Measurements from ENCODE around the gene DNAH6. TPM values are rescaled to one million over a fixed set of nuclear protein-coding genes. Genes with fewer than 3 reads are reported as not detected.

DNAH6 gene
- polyA plus RNA-seq, 1 donor (not counting 4 experiments of a cell fraction or from before 2014, with no cell fraction given) = 0.05 TPM

DNA sequence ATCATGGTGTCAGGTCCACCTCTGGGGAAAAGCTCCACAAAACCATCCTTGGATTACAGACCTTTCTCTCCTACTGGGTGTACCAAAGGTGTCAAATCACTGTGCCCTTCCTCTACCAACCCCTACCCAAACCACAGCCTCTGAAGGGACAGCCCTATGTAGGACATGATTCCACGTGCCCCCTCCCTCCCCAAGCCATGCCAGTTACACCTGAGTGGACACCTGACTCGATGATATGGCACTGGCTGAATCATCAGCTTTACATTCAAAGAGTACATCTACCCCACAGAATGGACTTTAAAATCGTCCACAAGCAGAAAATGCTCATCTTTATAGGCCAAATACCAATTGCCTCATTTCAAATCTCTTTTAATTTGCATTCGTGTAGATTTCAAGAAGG lies 338.6 kb downstream of the DNAH6 start:
- dilution Hi-C loops (cut with MboI; ENCODE audit: extremely low pct_ligation_motif_present, low sequenced_read_pairs) = no loop called here
- Histone ChIP-seq H3K4me3 (ENCODE audit: control insufficient read depth in 2 of 3, extremely low read depth in 1 of 3, insufficient read depth in 2 of 3, low read depth in 1 of 3, low read length in 3 of 3) (no peak overlapping the region), H3K27me3 (ENCODE audit: control insufficient read depth, extremely low read depth, insufficient read depth, low read length) (peaks cover 11% of the 10 kb centered on the region), H3K4me1 (ENCODE audit: control insufficient read depth, extremely low read depth, insufficient read depth, low read length) (no peaks in the 10 kb centered on the region), H3K79me2 (ENCODE audit: control insufficient read depth, insufficient read depth, low read length) (no peaks in the 10 kb centered on the region), H3K9ac (ENCODE audit: control insufficient read depth, extremely low read depth, insufficient read depth, low read length) (no peak overlapping the region), H2AFZ (ENCODE audit: control insufficient read depth, low read length) (no peak overlapping the region), H3K4me2 (ENCODE audit: control insufficient read depth, extremely low read depth, insufficient read depth, low read depth, low read length) (no peak overlapping the region), H4K20me1 (ENCODE audit: control insufficient read depth, extremely low read depth, insufficient read depth, low read length) (no peaks in the 10 kb centered on the region), H3K27ac (ENCODE audit: control insufficient read depth, insufficient read depth, low read length) (no peak overlapping the region), H3K9me1 (ENCODE audit: control insufficient read depth, extremely low read depth, insufficient read depth, low read length) (no peaks in the 10 kb centered on the region), H3K36me3 (ENCODE audit: control insufficient read depth in 2 of 2, extremely low read depth in 1 of 2, insufficient read depth in 2 of 2, low read length in 2 of 2) (no peaks in the 10 kb centered on the region), H3K9me3 (ENCODE audit: control insufficient read depth, low read depth, low read length) (no peaks in the 10 kb centered on the region)
- TF ChIP-seq EZH2 (IDR thresholded peaks at IDR 0.05; ENCODE audit: low read length) (no peak), CTCF (optimal IDR thresholded peaks at IDR 0.05 in 1 of 3, IDR thresholded peaks at IDR 0.05 in 1 of 3, conservative IDR thresholded peaks at IDR 0.05 in 1 of 3; ENCODE audit: extremely low read depth in 1 of 3, insufficient read depth in 2 of 3, low read length in 3 of 3) (no peak)
- FAIRE-seq = no peak
- DNase-seq (ENCODE audit: low read depth, low spot score) = no peak

- H3K27ac ChIP-seq (ENCODE audit: control insufficient read depth, insufficient read depth, low read length) = no peak overlapping the region
- H3K9me3 ChIP-seq (ENCODE audit: control insufficient read depth, low read depth, low read length) = no peaks in the 10 kb centered on the region
- no peaks in the 10 kb centered on the region for H3K36me3 ChIP-seq (ENCODE audit: control insufficient read depth in 2 of 2, extremely low read depth in 1 of 2, insufficient read depth in 2 of 2, low read length in 2 of 2)
- H3K9ac ChIP-seq (ENCODE audit: control insufficient read depth, extremely low read depth, insufficient read depth, low read length) = no peak overlapping the region
- TF ChIP-seq CTCF (optimal IDR thresholded peaks at IDR 0.05 in 1 of 3, IDR thresholded peaks at IDR 0.05 in 1 of 3, conservative IDR thresholded peaks at IDR 0.05 in 1 of 3; ENCODE audit: extremely low read depth in 1 of 3, insufficient read depth in 2 of 3, low read length in 3 of 3) (no peak), EZH2 (IDR thresholded peaks at IDR 0.05; ENCODE audit: low read length) (no peak)
- dilution Hi-C loops (cut with MboI; ENCODE audit: extremely low pct_ligation_motif_present, low sequenced_read_pairs) = no loop called here
- no peak for DNase-seq (ENCODE audit: low read depth, low spot score)
- H3K79me2 ChIP-seq (ENCODE audit: control insufficient read depth, insufficient read depth, low read length) = no peaks in the 10 kb centered on the region
- peaks cover 6% of the 10 kb centered on the region for H3K27me3 ChIP-seq (ENCODE audit: control insufficient read depth, extremely low read depth, insufficient read depth, low read length)
- no peaks in the 10 kb centered on the region for H4K20me1 ChIP-seq (ENCODE audit: control insufficient read depth, extremely low read depth, insufficient read depth, low read length)
- H2AFZ ChIP-seq (ENCODE audit: control insufficient read depth, low read length) = no peak overlapping the region
- H3K4me2 ChIP-seq (ENCODE audit: control insufficient read depth, extremely low read depth, insufficient read depth, low read depth, low read length) = no peak overlapping the region
- no peaks in the 10 kb centered on the region for H3K9me1 ChIP-seq (ENCODE audit: control insufficient read depth, extremely low read depth, insufficient read depth, low read length)
- H3K4me1 ChIP-seq (ENCODE audit: control insufficient read depth, extremely low read depth, insufficient read depth, low read length) = no peaks in the 10 kb centered on the region
- no peak overlapping the region for H3K4me3 ChIP-seq (ENCODE audit: control insufficient read depth in 2 of 3, extremely low read depth in 1 of 3, insufficient read depth in 2 of 3, low read depth in 1 of 3, low read length in 3 of 3)
- FAIRE-seq = no peak
Measured at GRCh38 chr2:84855731-84856130, 339.4 kb downstream of the DNAH6 start.
